ENCODE measurements around the gene FBXL19.

The FBXL19 gene

DNA sequence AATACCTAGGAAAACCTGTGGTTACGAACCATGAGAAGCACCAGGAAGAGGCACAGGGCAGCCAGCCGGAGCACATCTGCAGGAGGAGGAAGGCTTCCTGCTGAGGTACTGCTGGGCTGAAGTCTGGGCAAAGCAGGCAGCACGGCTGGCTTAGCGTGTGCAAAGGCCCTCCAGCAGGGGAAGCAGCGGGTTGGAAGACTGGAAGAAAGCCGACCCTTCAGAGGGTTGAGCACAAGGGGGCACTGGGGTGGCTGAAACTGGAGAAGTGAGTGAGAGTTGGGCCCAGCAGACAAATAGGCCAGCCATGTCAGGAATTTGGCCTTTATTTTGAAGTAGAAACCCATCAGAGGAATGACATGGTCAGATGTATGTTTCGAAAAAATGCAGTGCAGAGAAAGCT, 49.5 kb downstream of the FBXL19 start:
- Histone ChIP-seq H3K27me3 (ENCODE audit: control insufficient read depth, insufficient read depth, low read length) (no peaks in the 10 kb centered on the region), H3K4me1 (ENCODE audit: control insufficient read depth, insufficient read depth, low read length) (no peaks in the 10 kb centered on the region), H3K36me3 (ENCODE audit: control insufficient read depth, insufficient read depth, low read length) (peaks cover 90% of the 10 kb centered on the region), H3K27ac (ENCODE audit: low read depth, low read length) (no peak overlapping the region), H3K4me3 (ENCODE audit: low read depth, low read length) (no peak overlapping the region), H3K9ac (ENCODE audit: low read length) (no peak overlapping the region), H3K9me3 (ENCODE audit: control insufficient read depth, insufficient read depth, low read depth, low read length) (no peaks in the 10 kb centered on the region)

DNA sequence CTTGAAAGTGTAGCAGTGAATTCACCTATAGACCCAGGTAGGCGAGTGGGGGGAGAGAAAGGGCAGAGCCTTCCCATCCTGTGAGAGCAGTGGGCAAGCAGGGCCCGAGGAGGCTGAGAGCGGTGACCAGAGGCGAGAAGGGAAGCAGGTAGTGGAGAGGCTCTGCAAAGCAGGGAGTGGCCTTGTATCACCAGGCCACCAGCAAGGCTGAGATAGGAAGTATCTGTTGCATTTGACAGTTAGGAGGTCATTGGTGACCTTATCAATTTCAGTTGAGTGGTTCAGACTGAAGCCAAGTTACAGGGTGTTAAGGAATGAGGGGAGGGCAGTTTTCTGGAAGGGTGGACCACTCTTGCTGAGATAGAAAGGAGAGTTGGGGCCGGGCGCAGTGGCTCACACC, 51.0 kb downstream of the FBXL19 start:
- Histone ChIP-seq H3K9me3 (ENCODE audit: control insufficient read depth, insufficient read depth, low read depth, low read length) (no peaks in the 10 kb centered on the region), H3K4me1 (ENCODE audit: control insufficient read depth, insufficient read depth, low read length) (no peaks in the 10 kb centered on the region), H3K4me3 (ENCODE audit: low read depth, low read length) (no peak overlapping the region), H3K36me3 (ENCODE audit: control insufficient read depth, insufficient read depth, low read length) (peaks cover 91% of the 10 kb centered on the region), H3K27me3 (ENCODE audit: control insufficient read depth, insufficient read depth, low read length) (no peaks in the 10 kb centered on the region), H3K27ac (ENCODE audit: low read depth, low read length) (no peak overlapping the region), H3K9ac (ENCODE audit: low read length) (no peak overlapping the region)

DNA sequence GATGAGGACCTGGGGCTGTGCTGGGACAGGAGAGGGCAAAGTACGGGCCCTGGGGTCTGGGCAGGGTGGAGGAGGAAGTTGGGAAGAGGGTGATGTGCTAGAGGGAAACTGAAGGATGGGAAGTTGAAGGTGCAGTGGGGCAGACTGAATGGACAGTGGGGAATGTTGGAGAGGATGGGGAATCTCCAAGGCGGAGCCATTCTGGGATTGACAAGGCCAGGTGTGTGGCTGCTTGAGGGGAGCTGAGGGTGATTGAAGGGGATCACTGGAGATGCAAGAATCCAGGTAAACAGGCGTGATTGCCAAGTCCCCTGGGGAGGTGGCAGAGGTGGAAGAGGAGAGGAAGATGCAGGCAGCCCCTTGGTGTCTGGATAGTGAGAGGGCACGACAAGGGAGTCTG, 53.1 kb downstream of the FBXL19 start:
- H3K27me3 ChIP-seq (ENCODE audit: control insufficient read depth, insufficient read depth, low read length) = no peaks in the 10 kb centered on the region
- H3K9ac ChIP-seq (ENCODE audit: low read length) = peak overlapping the region; percentile 10
- peaks cover 94% of the 10 kb centered on the region for H3K36me3 ChIP-seq (ENCODE audit: control insufficient read depth, insufficient read depth, low read length)
- H3K9me3 ChIP-seq (ENCODE audit: control insufficient read depth, insufficient read depth, low read depth, low read length) = no peaks in the 10 kb centered on the region
- H3K4me1 ChIP-seq (ENCODE audit: control insufficient read depth, insufficient read depth, low read length) = no peaks in the 10 kb centered on the region
- H3K4me3 ChIP-seq (ENCODE audit: low read depth, low read length) = no peak overlapping the region
- no peak overlapping the region for H3K27ac ChIP-seq (ENCODE audit: low read depth, low read length)

DNA sequence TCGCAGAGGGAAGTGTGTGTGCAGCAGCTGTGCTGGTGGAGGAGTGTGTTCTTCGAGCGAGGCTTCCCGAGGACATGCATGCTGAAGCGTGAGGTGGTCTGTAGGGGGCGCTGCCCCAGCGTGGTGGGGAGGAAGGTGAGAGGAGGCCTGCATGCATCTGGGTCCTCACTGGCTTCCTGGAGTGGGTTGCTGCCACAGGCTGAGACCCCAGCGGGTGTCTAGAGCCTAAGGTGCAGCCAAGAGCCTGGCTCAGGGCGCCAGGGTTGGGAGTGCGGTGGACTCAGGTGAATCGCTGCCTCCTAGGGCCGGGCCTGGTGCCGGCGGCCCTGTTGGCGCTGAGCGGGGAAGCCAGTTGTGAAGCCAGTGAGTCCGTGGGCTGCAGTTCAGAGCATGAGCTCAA, 54.1 kb downstream of the FBXL19 start:
- Histone ChIP-seq H3K4me1 (ENCODE audit: control insufficient read depth, insufficient read depth, low read length) (no peaks in the 10 kb centered on the region), H3K27ac (ENCODE audit: low read depth, low read length) (no peak overlapping the region), H3K4me3 (ENCODE audit: low read depth, low read length) (no peak overlapping the region), H3K27me3 (ENCODE audit: control insufficient read depth, insufficient read depth, low read length) (no peaks in the 10 kb centered on the region), H3K36me3 (ENCODE audit: control insufficient read depth, insufficient read depth, low read length) (peaks cover 91% of the 10 kb centered on the region), H3K9me3 (ENCODE audit: control insufficient read depth, insufficient read depth, low read depth, low read length) (no peaks in the 10 kb centered on the region), H3K9ac (ENCODE audit: low read length) (no peak overlapping the region)

DNA sequence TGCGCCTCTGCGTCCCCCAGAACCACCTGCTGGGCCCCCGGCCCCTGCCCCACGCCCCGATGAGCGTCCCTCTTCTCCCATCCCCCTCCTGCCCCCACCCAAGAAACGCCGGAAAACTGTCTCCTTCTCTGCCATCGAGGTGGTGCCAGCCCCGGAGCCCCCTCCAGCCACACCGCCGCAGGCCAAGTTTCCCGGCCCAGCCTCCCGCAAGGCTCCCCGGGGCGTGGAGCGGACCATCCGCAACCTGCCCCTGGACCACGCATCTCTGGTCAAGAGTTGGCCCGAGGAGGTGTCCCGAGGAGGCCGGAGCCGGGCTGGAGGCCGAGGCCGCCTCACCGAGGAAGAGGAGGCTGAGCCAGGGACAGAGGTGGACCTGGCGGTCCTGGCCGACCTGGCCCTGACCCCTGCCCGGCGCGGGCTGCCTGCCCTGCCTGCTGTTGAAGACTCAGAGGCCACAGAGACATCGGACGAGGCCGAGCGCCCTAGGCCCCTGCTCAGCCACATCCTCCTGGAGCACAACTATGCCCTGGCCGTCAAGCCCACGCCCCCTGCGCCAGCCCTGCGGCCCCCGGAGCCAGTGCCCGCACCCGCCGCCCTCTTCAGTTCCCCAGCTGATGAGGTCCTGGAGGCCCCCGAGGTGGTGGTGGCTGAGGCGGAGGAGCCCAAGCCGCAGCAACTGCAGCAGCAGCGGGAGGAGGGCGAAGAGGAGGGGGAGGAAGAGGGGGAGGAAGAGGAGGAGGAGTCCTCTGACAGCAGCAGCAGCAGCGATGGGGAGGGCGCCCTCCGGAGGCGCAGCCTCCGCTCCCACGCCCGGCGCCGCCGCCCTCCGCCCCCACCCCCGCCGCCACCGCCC, 56.0 kb downstream of the FBXL19 start:
- H3K4me1 ChIP-seq (ENCODE audit: control insufficient read depth, insufficient read depth, low read length) = no peaks in the 10 kb centered on the region
- H3K9me3 ChIP-seq (ENCODE audit: control insufficient read depth, insufficient read depth, low read depth, low read length) = no peaks in the 10 kb centered on the region
- H3K36me3 ChIP-seq (ENCODE audit: control insufficient read depth, insufficient read depth, low read length) = peaks cover 90% of the 10 kb centered on the region
- no peak overlapping the region for H3K9ac ChIP-seq (ENCODE audit: low read length)
- H3K27me3 ChIP-seq (ENCODE audit: control insufficient read depth, insufficient read depth, low read length) = no peaks in the 10 kb centered on the region
- no peak overlapping the region for H3K27ac ChIP-seq (ENCODE audit: low read depth, low read length)
- no peak overlapping the region for H3K4me3 ChIP-seq (ENCODE audit: low read depth, low read length)

DNA sequence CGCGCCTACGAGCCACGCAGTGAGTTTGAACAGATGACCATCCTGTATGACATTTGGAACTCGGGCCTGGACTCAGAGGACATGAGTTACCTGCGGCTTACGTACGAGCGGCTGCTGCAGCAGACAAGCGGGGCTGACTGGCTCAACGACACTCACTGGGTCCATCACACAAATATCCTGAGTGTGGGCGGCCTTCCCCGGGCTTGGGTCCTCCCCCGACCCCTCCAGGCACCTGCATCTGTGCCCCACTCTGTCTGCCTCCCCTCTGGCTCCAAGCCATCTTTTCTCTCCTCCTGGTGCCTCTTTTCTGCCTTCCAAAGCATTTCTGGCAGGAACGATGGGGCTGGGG, 56.6 kb downstream of the FBXL19 start:
- Histone ChIP-seq H3K4me1 (ENCODE audit: control insufficient read depth, insufficient read depth, low read length) (0 out of 2 replicates have a peak, but pooled peaks cover 3% of the 10 kb centered on the region), H3K36me3 (ENCODE audit: control insufficient read depth, insufficient read depth, low read length) (peaks cover 87% of the 10 kb centered on the region), H3K27me3 (ENCODE audit: control insufficient read depth, insufficient read depth, low read length) (no peaks in the 10 kb centered on the region), H3K4me3 (ENCODE audit: low read depth, low read length) (no peak overlapping the region), H3K27ac (ENCODE audit: low read depth, low read length) (no peak overlapping the region), H3K9me3 (ENCODE audit: control insufficient read depth, insufficient read depth, low read depth, low read length) (no peaks in the 10 kb centered on the region), H3K9ac (ENCODE audit: low read length) (no peak overlapping the region)

DNA sequence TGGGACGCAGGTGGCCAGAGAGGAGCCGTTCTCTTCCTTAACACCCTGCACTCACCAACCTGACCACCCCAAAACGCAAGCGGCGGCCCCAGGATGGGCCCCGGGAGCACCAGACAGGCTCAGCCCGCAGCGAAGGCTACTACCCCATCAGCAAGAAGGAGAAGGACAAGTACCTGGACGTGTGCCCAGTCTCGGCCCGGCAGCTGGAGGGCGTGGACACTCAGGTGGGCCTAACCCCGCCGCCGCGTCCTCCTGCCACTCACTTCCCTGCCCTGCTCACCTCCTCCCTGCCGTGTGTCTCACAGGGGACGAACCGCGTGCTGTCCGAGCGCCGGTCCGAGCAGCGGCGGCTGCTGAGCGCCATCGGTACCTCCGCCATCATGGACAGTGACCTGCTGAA, 57.1 kb downstream of the FBXL19 start:
- Histone ChIP-seq H3K36me3 (ENCODE audit: control insufficient read depth, insufficient read depth, low read length) (peaks cover 84% of the 10 kb centered on the region), H3K9ac (ENCODE audit: low read length) (no peak overlapping the region)

DNA sequence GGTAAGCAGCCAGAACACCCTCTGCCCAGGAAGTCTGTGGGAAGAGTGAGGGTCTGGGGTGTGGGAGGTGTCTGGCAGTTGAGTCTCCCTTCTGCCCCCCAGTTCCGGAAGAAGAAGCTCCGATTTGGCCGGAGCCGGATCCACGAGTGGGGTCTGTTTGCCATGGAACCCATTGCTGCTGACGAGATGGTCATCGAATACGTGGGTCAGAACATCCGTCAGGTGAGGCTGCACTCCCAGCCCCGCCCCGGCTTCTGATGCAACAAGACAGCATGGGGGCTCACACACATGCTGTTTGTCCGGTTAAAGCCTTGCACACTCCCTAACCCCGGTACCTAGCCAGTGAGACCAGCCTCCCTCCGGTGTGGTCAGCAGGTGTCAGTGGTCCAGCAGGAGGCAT, 57.6 kb downstream of the FBXL19 start:
- Histone ChIP-seq H3K9me3 (ENCODE audit: control insufficient read depth, insufficient read depth, low read depth, low read length) (no peaks in the 10 kb centered on the region), H3K36me3 (ENCODE audit: control insufficient read depth, insufficient read depth, low read length) (peaks cover 79% of the 10 kb centered on the region), H3K27me3 (ENCODE audit: control insufficient read depth, insufficient read depth, low read length) (no peaks in the 10 kb centered on the region), H3K4me1 (ENCODE audit: control insufficient read depth, insufficient read depth, low read length) (peaks cover 11% of the 10 kb centered on the region), H3K4me3 (ENCODE audit: low read depth, low read length) (no peak overlapping the region), H3K27ac (ENCODE audit: low read depth, low read length) (no peak overlapping the region), H3K9ac (ENCODE audit: low read length) (no peak overlapping the region)

More for the DNA sequence above, 57.1 kb downstream of the FBXL19 start:
- Histone ChIP-seq H3K4me3 (ENCODE audit: low read depth, low read length) (no peak overlapping the region), H3K4me1 (ENCODE audit: control insufficient read depth, insufficient read depth, low read length) (peaks cover 7% of the 10 kb centered on the region), H3K27ac (ENCODE audit: low read depth, low read length) (no peak overlapping the region), H3K27me3 (ENCODE audit: control insufficient read depth, insufficient read depth, low read length) (no peaks in the 10 kb centered on the region), H3K9me3 (ENCODE audit: control insufficient read depth, insufficient read depth, low read depth, low read length) (no peaks in the 10 kb centered on the region)

DNA sequence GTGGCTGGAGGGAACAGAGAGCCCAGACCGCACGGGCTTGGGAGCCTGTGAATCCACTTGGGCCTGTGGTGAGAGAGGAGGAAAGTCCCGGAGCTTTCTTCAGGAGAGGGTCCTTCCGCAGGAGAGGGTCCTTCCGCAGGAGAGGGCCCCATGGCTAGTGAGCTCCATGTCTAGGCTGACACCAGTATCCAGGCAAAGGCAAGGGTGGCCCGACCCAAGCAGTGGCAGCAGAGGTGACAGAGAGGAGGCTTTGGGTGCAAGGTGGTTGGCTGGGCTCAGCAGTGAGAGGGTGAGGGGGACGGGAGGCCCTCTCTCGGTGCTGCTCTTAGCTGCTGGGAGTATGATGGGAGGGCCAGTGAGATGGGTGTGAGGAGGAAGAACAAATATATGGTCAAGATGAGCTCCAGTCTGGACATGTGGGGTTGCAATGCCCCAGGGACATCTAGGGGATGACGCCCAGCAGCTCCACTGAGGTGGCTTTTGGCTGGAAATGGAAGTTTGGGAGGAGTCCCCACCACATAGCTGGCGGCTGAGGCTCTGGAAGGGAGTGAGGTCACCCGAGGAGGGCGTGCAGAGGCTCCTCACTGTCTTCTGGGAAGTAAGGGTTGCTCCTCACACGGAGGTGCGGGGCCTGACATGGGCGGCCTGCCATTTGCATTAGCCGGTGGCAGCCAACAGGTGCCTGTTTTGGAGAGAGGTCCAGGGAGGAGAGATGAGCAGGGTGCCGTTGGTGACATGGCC, 59.3 kb downstream of the FBXL19 start:
- H3K9ac ChIP-seq (ENCODE audit: low read length) = no peak overlapping the region
- H3K4me3 ChIP-seq (ENCODE audit: low read depth, low read length) = no peak overlapping the region
- H3K9me3 ChIP-seq (ENCODE audit: control insufficient read depth, insufficient read depth, low read depth, low read length) = no peaks in the 10 kb centered on the region
- H3K27me3 ChIP-seq (ENCODE audit: control insufficient read depth, insufficient read depth, low read length) = no peaks in the 10 kb centered on the region
- peaks cover 61% of the 10 kb centered on the region for H3K36me3 ChIP-seq (ENCODE audit: control insufficient read depth, insufficient read depth, low read length)
- H3K27ac ChIP-seq (ENCODE audit: low read depth, low read length) = no peak overlapping the region
- peaks cover 11% of the 10 kb centered on the region for H3K4me1 ChIP-seq (ENCODE audit: control insufficient read depth, insufficient read depth, low read length)

DNA sequence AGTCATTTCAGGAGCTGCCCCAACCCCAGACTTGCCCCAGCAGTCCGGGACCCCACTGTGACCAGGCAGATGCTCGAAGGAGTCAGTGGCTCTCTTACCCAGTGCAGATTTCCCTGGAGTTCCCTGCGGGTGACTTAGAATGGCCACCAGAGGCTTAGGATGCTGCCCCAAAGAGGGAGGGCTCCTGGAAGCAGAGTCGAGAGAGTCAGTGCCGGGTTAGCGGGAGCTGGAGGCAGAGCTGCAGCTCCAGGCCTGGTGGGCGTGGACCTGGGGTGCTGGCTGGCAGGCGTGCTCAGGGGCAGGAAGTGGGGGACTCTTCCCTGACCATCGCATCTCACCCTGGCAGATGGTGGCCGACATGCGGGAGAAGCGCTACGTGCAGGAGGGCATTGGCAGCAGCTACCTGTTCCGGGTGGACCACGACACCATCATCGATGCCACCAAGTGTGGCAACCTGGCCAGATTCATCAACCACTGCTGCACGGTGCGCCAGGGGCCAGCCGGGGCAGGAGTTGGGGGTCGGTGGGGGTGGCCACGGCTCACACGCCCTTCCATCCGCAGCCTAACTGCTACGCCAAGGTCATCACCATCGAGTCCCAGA, 60.0 kb downstream of the FBXL19 start:
- Histone ChIP-seq H3K4me3 (ENCODE audit: low read depth, low read length) (no peak overlapping the region), H3K27ac (ENCODE audit: low read depth, low read length) (no peak overlapping the region), H3K36me3 (ENCODE audit: control insufficient read depth, insufficient read depth, low read length) (peaks cover 56% of the 10 kb centered on the region), H3K9me3 (ENCODE audit: control insufficient read depth, insufficient read depth, low read depth, low read length) (no peaks in the 10 kb centered on the region), H3K4me1 (ENCODE audit: control insufficient read depth, insufficient read depth, low read length) (peaks cover 11% of the 10 kb centered on the region), H3K9ac (ENCODE audit: low read length) (no peak overlapping the region), H3K27me3 (ENCODE audit: control insufficient read depth, insufficient read depth, low read length) (no peaks in the 10 kb centered on the region)
